SK-N-SH (cell line): Measurements from ENCODE around the gene ITGB6. TPM values are rescaled to one million over a fixed set of nuclear protein-coding genes. Genes with fewer than 3 reads are reported as not detected.
A peak's percentile ranks its signal among the peaks of the same experiment; 100 is the strongest.

Experiments used
- CTCF ChIA-PET: fragments of 300-600, 350-600 bp; formaldehyde crosslinking; extraction: SDS; loops from one replicate; lab custom pipeline; 2021; lab: Yijun Ruan, JAX
- POLR2A ChIA-PET: fragments of 350-600 bp; sonication (Branson Sonifier 250); formaldehyde crosslinking; extraction: SDS; loops from one replicate; lab custom pipeline; 2020; ENCODE audit warnings: antibody characterized with exemption, inconsistent platforms; lab: Yijun Ruan, JAX
- DNase-seq: peaks from one replicate; pipeline ENCODE4 v3.0.0; 2012
- H2AFZ ChIP-seq: fragments of 200-600 bp; sonication (generic); 2 replicates; pipeline ENCODE4 v1.8.1; 2016; ENCODE audit warnings: antibody characterized with exemption, mild to moderate bottlenecking, low read depth
- H3F3A ChIP-seq: fragments of 200-600 bp; sonication (generic); replicated peaks from 2 replicates; pipeline ENCODE3; 2016; ENCODE audit warnings: antibody characterized with exemption, mild to moderate bottlenecking; ENCODE audit not compliant: insufficient read depth
- H3K27ac ChIP-seq, 2 experiments: fragments of 200-500 bp in 1 of 2; fragments of 200-600 bp in 1 of 2; sonication (Bioruptor generic) in 1 of 2; sonication (generic), shearing (Covaris generic) in 1 of 2; 2 replicates each; pipeline versions ENCODE4 v1.5.1 to v1.6.1; 2014 to 2016; ENCODE audit warnings: low read depth in 2 of 2, inconsistent platforms in 1 of 2, low read length in 1 of 2, mild to moderate bottlenecking in 1 of 2, mixed read lengths in 1 of 2
- H3K27me3 ChIP-seq: fragments of 200-600 bp; sonication (generic), shearing (Covaris generic); 2 replicates; pipeline ENCODE4 v1.6.1; 2016; ENCODE audit warnings: mixed run types; ENCODE audit not compliant: insufficient read depth
- H3K36me3 ChIP-seq, 2 experiments: fragments of 200-500 bp in 1 of 2; fragments of 200-600 bp in 1 of 2; sonication (Bioruptor generic) in 1 of 2; sonication (generic) in 1 of 2; replicated peaks in 1 of 2; 2 replicates each; pipeline versions ENCODE3 to v1.5.1; 2014 to 2016; ENCODE audit warnings: low read length in 1 of 2, mild to moderate bottlenecking in 1 of 2; ENCODE audit not compliant: insufficient read depth in 2 of 2, control insufficient read depth in 1 of 2
- H3K4me1 ChIP-seq, 2 experiments: fragments of 200-500 bp in 1 of 2; fragments of 200-600 bp in 1 of 2; sonication (Bioruptor generic) in 1 of 2; sonication (generic), shearing (Covaris generic) in 1 of 2; 2 replicates each; pipeline versions ENCODE4 v1.5.1 to v1.6.1; 2014 to 2016; ENCODE audit warnings: low read depth in 1 of 2, low read length in 1 of 2, mixed run types in 1 of 2; ENCODE audit not compliant: insufficient read depth in 2 of 2, control insufficient read depth in 1 of 2
- H3K4me2 ChIP-seq: fragments of 200-600 bp; sonication (generic), shearing (Covaris generic); 2 replicates; pipeline ENCODE4 v1.6.1; 2017; ENCODE audit warnings: mixed run types
- H3K4me3 ChIP-seq, 2 experiments: fragments of 200-500 bp in 1 of 2; fragments of 200-600 bp in 1 of 2; sonication (Bioruptor generic) in 1 of 2; sonication (generic), shearing (Covaris generic) in 1 of 2; 2 replicates each; pipeline versions ENCODE4 v1.5.1 to v1.8.1; 2014 to 2016; ENCODE audit warnings: low read depth in 2 of 2, inconsistent platforms in 1 of 2, low read length in 1 of 2, mild to moderate bottlenecking in 1 of 2, mixed read lengths in 1 of 2, moderate library complexity in 1 of 2
- H3K79me2 ChIP-seq: fragments of 200-600 bp; sonication (generic); 2 replicates; pipeline ENCODE4 v1.8.1; 2017; ENCODE audit warnings: mild to moderate bottlenecking; ENCODE audit not compliant: insufficient read depth
- H3K9ac ChIP-seq: fragments of 200-600 bp; sonication (generic); 2 replicates; pipeline ENCODE4 v1.6.1; 2017; ENCODE audit warnings: mixed run types
- H3K9me2 ChIP-seq: fragments of 200-600 bp; sonication (generic); 2 replicates; pipeline ENCODE4 v1.6.1; 2017; ENCODE audit warnings: mixed run types
- H3K9me3 ChIP-seq: fragments of 200-600 bp; sonication (generic); 2 replicates; pipeline ENCODE4 v1.6.1; 2017; ENCODE audit warnings: mixed run types, mild to moderate bottlenecking, moderate library complexity
- H4K20me1 ChIP-seq: fragments of 200-600 bp; sonication (generic); 2 replicates; pipeline ENCODE4 v1.6.1; 2017; ENCODE audit warnings: mild to moderate bottlenecking, mixed run types; ENCODE audit not compliant: insufficient read depth
- ELF1 ChIP-seq: IDR thresholded peaks from 2 replicates; pipeline ENCODE4 v1.4.0; 2012
- EP300 ChIP-seq, 2 experiments: IDR thresholded peaks; 2 replicates each; pipeline versions ENCODE4 v1.4.0 to v1.6.1; 2012; ENCODE audit warnings: borderline replicate concordance in 1 of 2, low read depth in 1 of 2, low read length in 1 of 2
- GABPA ChIP-seq: IDR thresholded peaks from 2 replicates; pipeline ENCODE4 v1.4.0; 2012; ENCODE audit warnings: low read depth, mild to moderate bottlenecking
- JUND ChIP-seq: IDR thresholded peaks from 2 replicates; pipeline ENCODE4 v1.4.0; 2012
- MAX ChIP-seq: IDR thresholded peaks from 2 replicates; pipeline ENCODE4 v1.4.0; 2012; ENCODE audit warnings: low read depth
- NFIC ChIP-seq: IDR thresholded peaks from 2 replicates; pipeline ENCODE4 v1.4.0; 2012; ENCODE audit warnings: borderline replicate concordance
- POLR2AphosphoS5 ChIP-seq: IDR thresholded peaks from 2 replicates; pipeline ENCODE4 v1.6.1; 2012; ENCODE audit warnings: low read depth, low read length
- RAD21 ChIP-seq: IDR thresholded peaks from 2 replicates; pipeline ENCODE4 v1.6.1; 2012; ENCODE audit warnings: mild to moderate bottlenecking, low read length
- RFX5 ChIP-seq: IDR thresholded peaks from 2 replicates; pipeline ENCODE4 v1.6.1; 2012; ENCODE audit warnings: mild to moderate bottlenecking, improper control_type of control experiment, low read length
- SMC3 ChIP-seq: IDR thresholded peaks from 2 replicates; pipeline ENCODE4 v1.6.1; 2012; ENCODE audit warnings: low read depth, low read length, improper control_type of control experiment
- TAF1 ChIP-seq: IDR thresholded peaks from 2 replicates; pipeline ENCODE4 v1.6.1; 2012; ENCODE audit warnings: low read depth, mild to moderate bottlenecking, low read length, moderate library complexity, borderline replicate concordance
- TCF12 ChIP-seq: IDR thresholded peaks from 2 replicates; pipeline ENCODE4 v1.4.0; 2012
- TEAD4 ChIP-seq: IDR thresholded peaks from 2 replicates; pipeline ENCODE4 v1.4.0; 2012; ENCODE audit warnings: mild to moderate bottlenecking, borderline replicate concordance; ENCODE audit not compliant: insufficient read depth
- USF1 ChIP-seq: IDR thresholded peaks from 2 replicates; pipeline ENCODE4 v1.4.0; 2012; ENCODE audit warnings: low read depth, borderline replicate concordance
- YY1 ChIP-seq: IDR thresholded peaks from 2 replicates; pipeline ENCODE4 v1.4.0; 2012; ENCODE audit warnings: low read depth, mild to moderate bottlenecking
- WGBS: methylation state at CpG from one replicate; pipeline ENCODE4 v1.1.6; 2017; ENCODE audit warnings: low lambda C conversion rate; 5-methylcytosine and 5-hydroxymethylcytosine counted together
- polyA plus RNA-seq, 3 experiments: library from polyadenylated mRNA; depleted of rRNA; stranded (reverse); fragments of >200 nt; gene quantifications; 2 replicates each; pipeline ENCODE4 v1.2.3, GENCODE V29; 2012
- TF ChIP-seq, protein P1 (sequence below): IDR thresholded peaks from 2 replicates; pipeline ENCODE4; 2012
- TF ChIP-seq, protein P2 (sequence below): fragments of 150-350 bp; IDR thresholded peaks from 2 replicates; pipeline ENCODE4 v1.6.1; 2017; ENCODE audit warnings: antibody characterized with exemption, low read length, low read depth, borderline replicate concordance
- TF ChIP-seq, protein P3 (sequence below): fragments of 200-600 bp; sonication (generic); IDR thresholded peaks from 2 replicates; pipeline ENCODE4 v1.6.1; 2017; ENCODE audit warnings: antibody characterized with exemption, mild to moderate bottlenecking, moderate library complexity
- TF ChIP-seq, protein P4 (sequence below): IDR thresholded peaks from 2 replicates; pipeline ENCODE4 v1.4.0; 2012; ENCODE audit warnings: low read depth, borderline replicate concordance

The ITGB6 gene
- polyA plus RNA-seq, 1 of the 3 experiments (the other 2 are of a cell fraction): 0.10 TPM

DNA sequence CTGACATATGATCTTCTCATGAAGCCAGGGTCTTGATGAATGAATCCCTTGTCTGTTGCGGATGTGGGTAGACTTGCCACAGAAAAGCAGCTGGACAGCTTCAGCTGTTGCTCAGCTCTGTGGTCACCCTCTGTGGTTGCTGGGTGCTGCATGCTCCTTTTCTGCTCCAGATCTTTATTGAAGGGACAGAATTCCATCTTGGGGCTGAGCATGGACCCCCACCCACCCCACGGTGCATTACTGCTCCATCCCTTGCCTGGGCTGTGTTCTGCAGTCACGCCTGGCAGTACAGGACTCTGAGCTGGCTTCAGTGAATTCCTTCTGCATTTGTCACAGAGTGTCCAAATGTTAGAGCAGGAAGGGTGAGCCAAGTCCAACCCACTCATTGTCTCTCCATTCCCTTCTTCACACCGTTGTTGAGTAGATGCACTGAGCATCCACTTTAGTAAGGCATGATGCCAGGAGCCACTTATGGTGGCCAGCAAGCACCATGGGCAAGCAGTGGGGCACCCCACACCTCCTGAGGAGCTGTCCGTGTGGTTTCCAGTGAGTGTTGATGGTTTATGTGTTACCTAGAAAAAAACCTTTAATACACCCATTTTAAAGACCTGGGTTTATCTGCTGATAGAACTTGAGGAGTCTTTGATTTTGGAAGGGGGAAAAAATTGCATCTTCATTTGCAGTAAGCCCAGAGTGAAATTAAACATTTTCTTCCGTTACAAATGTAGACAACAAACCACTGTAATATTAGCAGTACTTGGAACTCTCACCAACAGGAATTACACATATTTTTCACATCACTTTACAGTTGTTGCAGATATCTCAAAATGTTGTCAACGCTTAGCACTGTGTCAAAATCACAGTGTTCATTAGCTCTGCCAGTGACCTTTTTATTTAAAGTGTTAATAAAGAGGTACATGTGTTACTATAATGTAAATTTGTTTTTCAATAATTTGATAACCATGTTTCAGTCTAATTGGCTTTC lies 14.7 kb upstream of the ITGB6 start:
- Histone ChIP-seq H3K9me3 (no peaks in the 10 kb centered on the region), H3K9ac (peak overlapping the region; percentile 38; the same call in 1 of the 2 replicates), H3K4me2 (peak overlapping the region; percentile 36; the same call in 1 of the 2 replicates), H2AFZ (no peak overlapping the region), H3K27me3 (no peaks in the 10 kb centered on the region), H3K9me2 (no peaks in the 10 kb centered on the region), H3K4me3 (no peak overlapping the region), H3K79me2 (no peaks in the 10 kb centered on the region; the same call in 1 of the 2 replicates), H4K20me1 (no peaks in the 10 kb centered on the region), H3K4me1 (peaks cover 2 to 39% of the 10 kb centered on the region in 2 experiments), H3K27ac (peak overlapping the region; percentile 80 to 81), H3K36me3 (no peaks in the 10 kb centered on the region), H3F3A (peaks cover 26% of the 10 kb centered on the region)
- TF ChIP-seq, protein P1, sequence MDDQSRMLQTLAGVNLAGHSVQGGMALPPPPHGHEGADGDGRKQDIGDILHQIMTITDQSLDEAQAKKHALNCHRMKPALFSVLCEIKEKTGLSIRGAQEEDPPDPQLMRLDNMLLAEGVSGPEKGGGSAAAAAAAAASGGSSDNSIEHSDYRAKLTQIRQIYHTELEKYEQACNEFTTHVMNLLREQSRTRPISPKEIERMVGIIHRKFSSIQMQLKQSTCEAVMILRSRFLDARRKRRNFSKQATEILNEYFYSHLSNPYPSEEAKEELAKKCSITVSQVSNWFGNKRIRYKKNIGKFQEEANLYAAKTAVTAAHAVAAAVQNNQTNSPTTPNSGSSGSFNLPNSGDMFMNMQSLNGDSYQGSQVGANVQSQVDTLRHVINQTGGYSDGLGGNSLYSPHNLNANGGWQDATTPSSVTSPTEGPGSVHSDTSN: peak; percentile 84
- peak; percentile 75; the same call in 1 of the 2 replicates for TF ChIP-seq TEAD4
- peak; percentile 93 for TF ChIP-seq NFIC
- TF ChIP-seq RAD21: 0 out of 2 replicates have a peak, but pooled peaks have one; percentile 1
- peak; percentile 76; the same call in 1 of the 2 replicates for TF ChIP-seq JUND
- peak; percentile 25 to 87; a peak in 3 of 4 replicates for TF ChIP-seq EP300 (IDR thresholded peaks at IDR 0.05; ENCODE audit: borderline replicate concordance in 1 of 2, low read depth in 1 of 2, low read length in 1 of 2)
- no peak for TF ChIP-seq USF1
- TF ChIP-seq YY1: peak; percentile 34; the same call in 1 of the 2 replicates
- no peak for TF ChIP-seq POLR2AphosphoS5
- no peak for TF ChIP-seq GABPA
- peak; percentile 61; the same call in 1 of the 2 replicates for TF ChIP-seq MAX
- peak; percentile 87 for TF ChIP-seq TCF12
- 28% methylated on average over 7 of the region's 7 CpGs for WGBS
- ChIA-PET POLR2A (no interaction called here), CTCF (interaction anchor here (0.7 to 1.4 kb wide), 3 partner anchors 11 to 779 kb away, joined by 3 read pairs; no protein-coding TSS in a partner anchor)
- no peak for DNase-seq

DNA sequence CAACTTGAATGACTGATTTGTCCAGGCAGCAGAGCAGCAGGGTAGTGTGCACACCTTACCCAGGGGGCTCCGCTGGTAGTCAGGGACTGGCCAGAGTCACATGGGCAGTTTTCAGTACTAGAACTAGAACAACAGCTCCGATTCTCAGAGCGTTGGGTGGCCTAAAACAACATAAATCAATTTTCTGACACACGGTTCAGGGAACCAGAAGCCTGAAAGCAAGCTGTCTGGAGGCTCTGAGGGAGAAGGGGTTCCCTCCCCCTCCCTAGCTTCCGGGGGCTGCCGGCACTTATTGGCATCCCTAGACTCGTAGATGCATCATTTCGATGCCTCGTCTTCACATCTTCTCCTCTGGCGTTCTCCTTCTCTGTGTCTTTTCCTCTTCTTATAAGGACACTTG lies 13.4 kb upstream of the ITGB6 start:
- Histone ChIP-seq H3K4me2 (no peak overlapping the region), H3K27ac (peak overlapping the region; percentile 80 to 81; a peak in 2 of 4 replicates), H3K36me3 (no peaks in the 10 kb centered on the region), H4K20me1 (no peaks in the 10 kb centered on the region), H3K27me3 (no peaks in the 10 kb centered on the region), H3K9ac (no peak overlapping the region), H3K79me2 (no peaks in the 10 kb centered on the region; the same call in 1 of the 2 replicates), H3K4me3 (no peak overlapping the region), H3K9me2 (no peaks in the 10 kb centered on the region), H2AFZ (no peak overlapping the region), H3K9me3 (no peaks in the 10 kb centered on the region), H3F3A (peaks cover 35% of the 10 kb centered on the region), H3K4me1 (peaks cover 7 to 48% of the 10 kb centered on the region in 2 experiments)
- no peak for DNase-seq
- ChIA-PET POLR2A (no interaction called here), CTCF (interaction anchor here (1.4 kb wide), 1 partner anchor 780 kb away, joined by 3 read pairs; no protein-coding TSS in a partner anchor)
- 90% methylated on average over 9 of the region's 10 CpGs for WGBS
- TF ChIP-seq, protein P2, sequence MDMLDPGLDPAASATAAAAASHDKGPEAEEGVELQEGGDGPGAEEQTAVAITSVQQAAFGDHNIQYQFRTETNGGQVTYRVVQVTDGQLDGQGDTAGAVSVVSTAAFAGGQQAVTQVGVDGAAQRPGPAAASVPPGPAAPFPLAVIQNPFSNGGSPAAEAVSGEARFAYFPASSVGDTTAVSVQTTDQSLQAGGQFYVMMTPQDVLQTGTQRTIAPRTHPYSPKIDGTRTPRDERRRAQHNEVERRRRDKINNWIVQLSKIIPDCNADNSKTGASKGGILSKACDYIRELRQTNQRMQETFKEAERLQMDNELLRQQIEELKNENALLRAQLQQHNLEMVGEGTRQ: no peak
- TF ChIP-seq TEAD4 (no peak), RFX5 (no peak), GABPA (no peak), SMC3 (no peak), TAF1 (no peak), ELF1 (no peak)
- TF ChIP-seq, protein P3, sequence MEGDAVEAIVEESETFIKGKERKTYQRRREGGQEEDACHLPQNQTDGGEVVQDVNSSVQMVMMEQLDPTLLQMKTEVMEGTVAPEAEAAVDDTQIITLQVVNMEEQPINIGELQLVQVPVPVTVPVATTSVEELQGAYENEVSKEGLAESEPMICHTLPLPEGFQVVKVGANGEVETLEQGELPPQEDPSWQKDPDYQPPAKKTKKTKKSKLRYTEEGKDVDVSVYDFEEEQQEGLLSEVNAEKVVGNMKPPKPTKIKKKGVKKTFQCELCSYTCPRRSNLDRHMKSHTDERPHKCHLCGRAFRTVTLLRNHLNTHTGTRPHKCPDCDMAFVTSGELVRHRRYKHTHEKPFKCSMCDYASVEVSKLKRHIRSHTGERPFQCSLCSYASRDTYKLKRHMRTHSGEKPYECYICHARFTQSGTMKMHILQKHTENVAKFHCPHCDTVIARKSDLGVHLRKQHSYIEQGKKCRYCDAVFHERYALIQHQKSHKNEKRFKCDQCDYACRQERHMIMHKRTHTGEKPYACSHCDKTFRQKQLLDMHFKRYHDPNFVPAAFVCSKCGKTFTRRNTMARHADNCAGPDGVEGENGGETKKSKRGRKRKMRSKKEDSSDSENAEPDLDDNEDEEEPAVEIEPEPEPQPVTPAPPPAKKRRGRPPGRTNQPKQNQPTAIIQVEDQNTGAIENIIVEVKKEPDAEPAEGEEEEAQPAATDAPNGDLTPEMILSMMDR: no peak
- TF ChIP-seq, protein P4, sequence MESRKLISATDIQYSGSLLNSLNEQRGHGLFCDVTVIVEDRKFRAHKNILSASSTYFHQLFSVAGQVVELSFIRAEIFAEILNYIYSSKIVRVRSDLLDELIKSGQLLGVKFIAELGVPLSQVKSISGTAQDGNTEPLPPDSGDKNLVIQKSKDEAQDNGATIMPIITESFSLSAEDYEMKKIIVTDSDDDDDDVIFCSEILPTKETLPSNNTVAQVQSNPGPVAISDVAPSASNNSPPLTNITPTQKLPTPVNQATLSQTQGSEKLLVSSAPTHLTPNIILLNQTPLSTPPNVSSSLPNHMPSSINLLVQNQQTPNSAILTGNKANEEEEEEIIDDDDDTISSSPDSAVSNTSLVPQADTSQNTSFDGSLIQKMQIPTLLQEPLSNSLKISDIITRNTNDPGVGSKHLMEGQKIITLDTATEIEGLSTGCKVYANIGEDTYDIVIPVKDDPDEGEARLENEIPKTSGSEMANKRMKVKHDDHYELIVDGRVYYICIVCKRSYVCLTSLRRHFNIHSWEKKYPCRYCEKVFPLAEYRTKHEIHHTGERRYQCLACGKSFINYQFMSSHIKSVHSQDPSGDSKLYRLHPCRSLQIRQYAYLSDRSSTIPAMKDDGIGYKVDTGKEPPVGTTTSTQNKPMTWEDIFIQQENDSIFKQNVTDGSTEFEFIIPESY: no peak
